ENCODE data around the gene GPR157. TPM values are rescaled to one million over a fixed set of nuclear protein-coding genes. Genes with fewer than 3 reads are reported as not detected.
A peak's percentile ranks its signal among the peaks of the same experiment; 100 is the strongest.

Gene GPR157
- total RNA-seq, 1 experiment from 2014 or later, result 7.9 TPM

GRCh38 chr1:9080705-9081291 lies 48.1 kb downstream of the GPR157 start:
- Histone ChIP-seq H3K9ac (ENCODE audit: low read length) (0 out of 2 replicates have a peak overlapping the region, but pooled peaks have one; percentile 6), H3K27me3 (ENCODE audit: low read length) (no peaks in the 10 kb centered on the region), H3K79me2 (ENCODE audit: low read length) (no peaks in the 10 kb centered on the region), H3K27ac (ENCODE audit: low read length) (peak overlapping the region; percentile 60), H2AFZ (ENCODE audit: low read length) (no peak overlapping the region; the same call in 1 of the 2 replicates), H3K9me2 (replicated peaks; ENCODE audit: low read length) (no peaks in the 10 kb centered on the region), H3K4me2 (ENCODE audit: low read length) (peak overlapping the region; percentile 47), H4K20me1 (ENCODE audit: low read length) (no peaks in the 10 kb centered on the region), H3K9me3 (ENCODE audit: low read length) (no peaks in the 10 kb centered on the region), H3K4me1 (ENCODE audit: insufficient read depth, low read length) (peaks cover 34% of the 10 kb centered on the region), H3K36me3 (ENCODE audit: low read depth, low read length) (no peaks in the 10 kb centered on the region), H3K4me3 (ENCODE audit: low read length) (no peak overlapping the region), H3F3A (ENCODE audit: low read length, unreplicated experiment) (no peaks in the 10 kb centered on the region)
- intact Hi-C loops (cut with micrococcal nuclease), result no loop called here
- CTCF ChIA-PET, result no interaction called here
- no TSS peak for BruUV-seq (replicated peaks)
- no peak for TF ChIP-seq EZH2phosphoT487 (IDR thresholded peaks at IDR 0.05; ENCODE audit: borderline replicate concordance, low read length)
- TF ChIP-seq, protein P1, sequence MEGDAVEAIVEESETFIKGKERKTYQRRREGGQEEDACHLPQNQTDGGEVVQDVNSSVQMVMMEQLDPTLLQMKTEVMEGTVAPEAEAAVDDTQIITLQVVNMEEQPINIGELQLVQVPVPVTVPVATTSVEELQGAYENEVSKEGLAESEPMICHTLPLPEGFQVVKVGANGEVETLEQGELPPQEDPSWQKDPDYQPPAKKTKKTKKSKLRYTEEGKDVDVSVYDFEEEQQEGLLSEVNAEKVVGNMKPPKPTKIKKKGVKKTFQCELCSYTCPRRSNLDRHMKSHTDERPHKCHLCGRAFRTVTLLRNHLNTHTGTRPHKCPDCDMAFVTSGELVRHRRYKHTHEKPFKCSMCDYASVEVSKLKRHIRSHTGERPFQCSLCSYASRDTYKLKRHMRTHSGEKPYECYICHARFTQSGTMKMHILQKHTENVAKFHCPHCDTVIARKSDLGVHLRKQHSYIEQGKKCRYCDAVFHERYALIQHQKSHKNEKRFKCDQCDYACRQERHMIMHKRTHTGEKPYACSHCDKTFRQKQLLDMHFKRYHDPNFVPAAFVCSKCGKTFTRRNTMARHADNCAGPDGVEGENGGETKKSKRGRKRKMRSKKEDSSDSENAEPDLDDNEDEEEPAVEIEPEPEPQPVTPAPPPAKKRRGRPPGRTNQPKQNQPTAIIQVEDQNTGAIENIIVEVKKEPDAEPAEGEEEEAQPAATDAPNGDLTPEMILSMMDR (conservative IDR thresholded peaks at IDR 0.05; ENCODE audit: low read depth, low read length), result no peak
- TF ChIP-seq EZH2 (IDR thresholded peaks at IDR 0.05; ENCODE audit: low read length, unreplicated experiment), result no peak
- DNase-seq, result peak; percentile 77
- peak; percentile 58 for ATAC-seq
- POLR2A ChIA-PET (ENCODE audit: unreplicated experiment), result no interaction called here

GRCh38 chr1:9079988-9080704 lies 48.8 kb downstream of the GPR157 start:
- ChIA-PET POLR2A (ENCODE audit: unreplicated experiment) (no interaction called here), CTCF (no interaction called here)
- Histone ChIP-seq H3K4me2 (ENCODE audit: low read length) (peak overlapping the region; percentile 47), H3K9me2 (replicated peaks; ENCODE audit: low read length) (no peaks in the 10 kb centered on the region), H3K9ac (ENCODE audit: low read length) (no peak overlapping the region), H3K27me3 (ENCODE audit: low read length) (no peaks in the 10 kb centered on the region), H3K9me3 (ENCODE audit: low read length) (no peaks in the 10 kb centered on the region), H3K27ac (ENCODE audit: low read length) (peak overlapping the region; percentile 60), H2AFZ (ENCODE audit: low read length) (no peak overlapping the region), H3K4me3 (ENCODE audit: low read length) (no peak overlapping the region), H4K20me1 (ENCODE audit: low read length) (no peaks in the 10 kb centered on the region), H3K4me1 (ENCODE audit: insufficient read depth, low read length) (peaks cover 36% of the 10 kb centered on the region), H3F3A (ENCODE audit: low read length, unreplicated experiment) (no peaks in the 10 kb centered on the region), H3K79me2 (ENCODE audit: low read length) (no peaks in the 10 kb centered on the region), H3K36me3 (ENCODE audit: low read depth, low read length) (no peaks in the 10 kb centered on the region)
- intact Hi-C loops (cut with micrococcal nuclease), result no loop called here
- ATAC-seq (no peak), DNase-seq (no peak)
- TF ChIP-seq EZH2phosphoT487 (IDR thresholded peaks at IDR 0.05; ENCODE audit: borderline replicate concordance, low read length) (no peak), EZH2 (IDR thresholded peaks at IDR 0.05; ENCODE audit: low read length, unreplicated experiment) (no peak)
- TF ChIP-seq, protein P1 (conservative IDR thresholded peaks at IDR 0.05; ENCODE audit: low read depth, low read length), result no peak
- no TSS peak for BruUV-seq (replicated peaks)
